Adipose tissue (tissue), 3 donors: Measurements from ENCODE around the gene MIP. TPM values are rescaled to one million over a fixed set of nuclear protein-coding genes. Genes with fewer than 3 reads are reported as not detected.
"Not testable (repeated sequence)": the region's sequence is repeated elsewhere in the genome, so short reads cannot be mapped to it uniquely, and the experiment has no call there.

ENCODE experiments used
- H3K27ac ChIP-seq: one replicate; pipeline ENCODE4 v1.5.1; 2013; ENCODE audit warnings: low read depth, low read length
- WGBS, 3 donors: extraction: QIAGEN DNeasy Blood & Tissue Kit; methylation state at CpG; one replicate each; pipeline ENCODE4 v1.1.7; 2013; 5-methylcytosine and 5-hydroxymethylcytosine counted together
- polyA plus RNA-seq, 3 donors: library from polyadenylated mRNA; stranded (reverse); fragments of 200-250 nt; gene quantifications; one replicate each; pipeline ENCODE4 v1.2.3, GENCODE V29; 2013
- donor health status: healthy with polysubstance abuse.
- donor health status: Bipolar disorder and iron deficiency.
- donor health status: healthy.

The MIP gene
- polyA plus RNA-seq, 3 donors = 0.16 TPM; not detected in 2

GRCh38 chr12:56469007-56469930, 14.8 kb upstream of the MIP start:
- WGBS, 3 donors = 39 to 42% (median 40%) methylated on average over 19 of the region's 19 CpGs
- peak overlapping the region; percentile 65 for H3K27ac ChIP-seq

GRCh38 chr12:56468216-56469006, 14.0 kb upstream of the MIP start, which contains the start of gene SPRYD4:
Gene SPRYD4 (plus strand): TSS chr12:56468578. CDS start chr12:56468592, 14 bp downstream.
- 0 to 1% (median 0%) methylated on average over 43 of the region's 43 CpGs for WGBS, 3 donors
- peak within 1 kb of the TSS; percentile 65 for H3K27ac ChIP-seq

GRCh38 chr12:56462565-56462964, 8.1 kb upstream of the MIP start:
- no peak overlapping the region for H3K27ac ChIP-seq

GRCh38 chr12:56461235-56462159, 7.0 kb upstream of the MIP start:
- no peak overlapping the region for H3K27ac ChIP-seq
- WGBS, 3 donors = 87 to 88% (median 87%) methylated on average over 11 of the region's 11 CpGs

DNA sequence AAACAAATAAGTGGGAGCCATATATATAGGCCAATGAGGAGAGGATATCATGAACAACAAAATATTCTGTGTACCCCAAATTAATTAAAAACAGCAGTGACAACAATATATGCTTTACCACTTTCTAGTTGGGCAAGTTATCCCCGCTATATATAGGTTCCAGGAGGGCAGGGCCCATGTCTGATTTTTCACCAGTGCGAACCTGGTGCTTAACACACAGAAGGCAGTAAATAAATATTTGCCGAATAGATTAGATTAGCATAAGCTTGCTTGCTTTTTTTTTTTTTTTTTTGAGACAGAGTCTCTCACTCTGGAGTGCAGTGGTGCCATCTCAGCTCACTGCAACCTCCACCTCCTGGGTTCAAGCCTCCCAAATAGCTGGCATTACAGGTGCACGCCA, 3.4 kb upstream of the MIP start:
- WGBS, 3 donors = 58 to 92% (median 86%) methylated on average over 4 of the region's 4 CpGs
- H3K27ac ChIP-seq = no peak overlapping the region

GRCh38 chr12:56451147-56451546, 3.3 kb downstream of the MIP start:
- WGBS, 3 donors = 65 to 68% (median 66%) methylated on average over 5 of the region's 5 CpGs
- no peak overlapping the region for H3K27ac ChIP-seq

DNA sequence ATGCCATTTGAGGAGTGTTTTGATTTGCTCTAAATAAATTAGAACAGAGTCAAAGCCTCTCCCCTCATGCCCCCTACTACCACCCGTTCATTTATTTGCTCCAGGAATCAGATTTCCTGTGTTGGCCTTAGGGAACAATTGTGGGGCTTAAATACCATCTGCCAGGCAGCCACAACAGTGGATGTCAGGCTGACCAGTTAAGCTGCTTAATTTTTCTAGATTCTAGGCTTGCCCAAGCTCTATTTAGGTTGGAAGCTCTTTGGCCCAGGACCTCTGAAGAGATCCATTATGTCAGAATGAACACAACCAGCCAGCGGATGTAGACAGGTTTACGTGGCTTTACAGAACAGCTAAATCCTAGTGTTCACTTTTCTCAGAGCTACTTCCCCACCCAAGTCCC, 4.2 kb downstream of the MIP start:
- H3K27ac ChIP-seq = no peak overlapping the region

GRCh38 chr12:56449622-56449984, 4.9 kb downstream of the MIP start:
- WGBS, 3 donors = 27 to 33% (median 33%) methylated on average over 5 of the region's 5 CpGs
- no peak overlapping the region for H3K27ac ChIP-seq

More for the DNA sequence above, 4.2 kb downstream of the MIP start:
- WGBS, 3 donors = 86 to 89% (median 86%) methylated on average over 3 of the region's 3 CpGs

DNA sequence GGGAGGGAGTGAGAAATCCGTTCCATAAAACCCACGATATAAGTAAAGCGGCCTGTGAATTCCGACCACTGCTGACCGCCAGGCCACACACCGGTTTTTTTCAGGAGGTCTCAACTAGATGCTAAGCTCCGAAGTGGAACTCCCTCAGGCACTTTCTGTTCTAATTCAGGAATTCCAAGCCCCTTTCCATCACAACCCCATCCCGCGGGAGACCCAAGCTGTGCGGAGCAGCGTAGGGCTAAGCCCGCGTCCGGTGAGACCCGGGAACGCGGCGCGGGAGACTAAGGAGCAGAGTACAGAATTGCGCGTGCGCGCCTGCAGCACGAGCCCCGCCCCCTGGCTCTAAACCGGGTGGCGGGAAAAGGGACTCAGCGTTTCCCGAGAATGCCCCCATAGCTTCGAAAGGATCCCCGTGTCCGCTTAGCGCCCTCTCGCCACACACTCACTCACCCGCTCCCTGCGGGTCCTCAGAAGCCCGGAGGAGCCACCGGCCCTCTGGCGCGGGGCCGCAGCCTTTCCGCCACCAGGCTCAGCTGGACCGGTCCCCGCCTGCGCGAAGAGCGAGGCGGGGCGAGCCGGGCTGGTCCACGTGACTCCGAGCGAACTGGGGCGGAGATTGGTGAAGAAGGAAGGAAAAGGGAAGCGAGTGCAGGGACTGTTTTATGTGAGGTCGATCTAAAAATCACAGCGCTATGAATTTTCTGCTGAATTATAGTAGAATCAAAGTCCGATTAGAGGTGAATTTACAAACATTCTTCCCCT, 5.4 kb downstream of the MIP start, which contains the start of gene TIMELESS:
TIMELESS (minus strand) TSS at position 567 of the 762 bp plus-strand sequence. CDS start 15,256 bp downstream, outside the sequence.
- 0% methylated on average over 58 of the region's 58 CpGs for WGBS, 3 donors

DNA sequence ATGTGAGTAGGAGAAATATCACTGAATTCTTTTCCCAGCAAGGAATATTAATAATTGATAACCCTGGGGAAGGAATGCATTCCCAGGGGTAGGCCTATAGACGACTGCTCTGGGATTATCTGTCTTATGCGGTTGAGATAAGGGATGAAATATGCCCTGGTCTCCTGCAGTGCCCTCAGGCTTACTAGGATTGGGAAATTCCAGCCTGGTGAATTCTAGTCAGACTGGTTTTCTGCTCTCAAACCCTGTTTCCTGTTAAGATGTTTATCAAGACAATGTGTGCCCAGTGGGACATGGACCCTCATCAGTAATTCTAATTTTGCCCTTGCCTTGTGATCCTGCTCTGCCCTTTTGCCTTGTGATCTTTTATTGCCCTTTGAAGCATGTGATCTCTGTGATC, 11.2 kb downstream of the MIP start:
- H3K27ac ChIP-seq = not testable (repeated sequence)
- 35 to 84% (median 82%) methylated on average over 2 of the region's 2 CpGs for WGBS, 3 donors

More for the DNA sequence above, 5.4 kb downstream of the MIP start, which contains the start of gene TIMELESS:
- no peak within 1 kb of the TSS for H3K27ac ChIP-seq

GRCh38 chr12:56437430-56438176, 16.9 kb downstream of the MIP start:
- no peak overlapping the region for H3K27ac ChIP-seq
- 86 to 89% (median 87%) methylated on average over 11 of the region's 11 CpGs for WGBS, 3 donors

- WGBS, 3 donors = 83 to 94% (median 84%) methylated on average over 6 of the region's 6 CpGs
- no peak overlapping the region for H3K27ac ChIP-seq
Observed at GRCh38 chr12:56434828-56435227, 19.6 kb downstream of the MIP start.

- H3K27ac ChIP-seq = no peak overlapping the region
- 93 to 96% (median 96%) methylated on average over 3 of the region's 3 CpGs for WGBS, 3 donors
Observed at GRCh38 chr12:56431850-56432249, 22.6 kb downstream of the MIP start.

GRCh38 chr12:56431288-56431687, 23.2 kb downstream of the MIP start:
- WGBS, 3 donors = 92 to 98% (median 93%) methylated on average over 11 of the region's 11 CpGs

GRCh38 chr12:56425940-56426438, 28.5 kb downstream of the MIP start:
- WGBS, 3 donors = 58 to 61% (median 59%) methylated on average over 3 of the region's 3 CpGs
- no peak overlapping the region for H3K27ac ChIP-seq

More at GRCh38 chr12:56431288-56431687, 23.2 kb downstream of the MIP start:
- H3K27ac ChIP-seq = no peak overlapping the region

- 42 to 73% (median 65%) methylated on average over 1 of the region's 1 CpG for WGBS, 3 donors
- H3K27ac ChIP-seq = no peak overlapping the region
Observed at GRCh38 chr12:56425193-56425592, 29.3 kb downstream of the MIP start.

GRCh38 chr12:56420411-56420810, 34.0 kb downstream of the MIP start:
- 69 to 80% (median 73%) methylated on average over 6 of the region's 6 CpGs for WGBS, 3 donors
- no peak overlapping the region for H3K27ac ChIP-seq
